Esophagus squamous epithelium (tissue), 5 donors: ENCODE results near the gene FRMD3. TPM values are rescaled to one million over a fixed set of nuclear protein-coding genes. Genes with fewer than 3 reads are reported as not detected.
A peak's percentile ranks its signal among the peaks of the same experiment; 100 is the strongest.

Source experiments
- DNase-seq: peaks from one replicate; lab custom pipeline; 2025; lab: John Stamatoyannopoulos, UW
- H3K27ac ChIP-seq, 4 donors: fragments of 200-600 bp; sonication (generic); one replicate each; pipeline ENCODE4 v1.5.1; 2016 to 2019; ENCODE audit warnings: mild to moderate bottlenecking in 1 of 4
- H3K27me3 ChIP-seq, 4 donors: fragments of 200-600 bp; sonication (generic); 1 replicate in 3 of 4; 2 replicates in 1 of 4; pipeline versions ENCODE4 v1.5.1 to v1.6.0; 2017 to 2021; ENCODE audit warnings: antibody characterized with exemption in 1 of 4
- H3K36me3 ChIP-seq, 3 donors: fragments of 200-600 bp; sonication (generic); one replicate each; pipeline ENCODE4 v1.5.1; 2016 to 2019
- H3K4me1 ChIP-seq, 3 donors: fragments of 200-600 bp; sonication (generic); one replicate each; pipeline ENCODE4 v1.5.1; 2017 to 2019
- H3K4me3 ChIP-seq, 4 donors: fragments of 200-600 bp; sonication (generic); 1 replicate in 3 of 4; 2 replicates in 1 of 4; pipeline ENCODE4 v1.5.1; 2016 to 2019; ENCODE audit warnings: mild to moderate bottlenecking in 2 of 4, moderate library complexity in 1 of 4
- H3K9me3 ChIP-seq, 3 donors: fragments of 200-600 bp; sonication (generic); one replicate each; pipeline ENCODE4 v1.5.1; 2016 to 2019
- CTCF ChIP-seq, 6 experiments: fragments of 450-650 bp in 4 of 6; fragments of 200-600 bp in 2 of 6; sonication (generic) in 2 of 6; IDR thresholded peaks; one replicate each; pipeline ENCODE4 v1.5.1; 2016 to 2019; ENCODE audit warnings: antibody characterized with exemption in 6 of 6, mild to moderate bottlenecking in 4 of 6, moderate library complexity in 4 of 6
- POLR2A ChIP-seq, 4 donors: fragments of 450-650 bp; IDR thresholded peaks; one replicate each; pipeline ENCODE4 v1.6.1; 2017; ENCODE audit warnings: antibody characterized with exemption in 4 of 4, mild to moderate bottlenecking in 4 of 4, moderate library complexity in 3 of 4
- WGBS, 2 donors: methylation state at CpG; one replicate each; pipeline ENCODE4 v1.1.5; 2018; 5-methylcytosine and 5-hydroxymethylcytosine counted together
- intact Hi-C: fragments of 100-400 bp; cut with DNase I; formaldehyde crosslinking; loops from one replicate; pipeline ENCODE4 v1.15.0; 2022
- total RNA-seq, 4 donors: library from RNA; depleted of rRNA; stranded (reverse); fragments of >200 nt; gene quantifications; one replicate each; pipeline ENCODE4 v1.1.0, GENCODE V29; 2016
- donor health status: DM: yes; HTN: yes; CAD: no.

FRMD3 gene
- total RNA-seq, 4 donors from 2014 or later = 0.27 to 6.9 (median 2.1) TPM

- Histone ChIP-seq H3K36me3 (no peaks in the 10 kb centered on the region), H3K27me3 (no peaks in the 10 kb centered on the region), H3K4me1 (peaks cover 0 to 18% (median 0%) of the 10 kb centered on the region in 3 donors), H3K4me3 (no peak overlapping the region), H3K9me3 (no peaks in the 10 kb centered on the region), H3K27ac (no peak overlapping the region)
- no peak for TF ChIP-seq CTCF (IDR thresholded peaks at IDR 0.05)
- no peak for TF ChIP-seq POLR2A (IDR thresholded peaks at IDR 0.05)
- DNase-seq = no peak
- 79 to 90% methylated on average over 2 to 6 of the region's 6 CpGs for WGBS, 2 donors
- intact Hi-C loops = no loop called here
Observed at GRCh38 chr9:83445703-83446265, 92.4 kb downstream of the FRMD3 start.

GRCh38 chr9:83444110-83444509 lies 94.1 kb downstream of the FRMD3 start:
- no peaks in the 10 kb centered on the region for H3K27me3 ChIP-seq
- 47 to 57% methylated on average over 4 of the region's 4 CpGs for WGBS, 2 donors
- H3K36me3 ChIP-seq = no peaks in the 10 kb centered on the region
- H3K4me1 ChIP-seq = peaks cover 0 to 18% (median 0%) of the 10 kb centered on the region in 3 donors
- DNase-seq = no peak
- H3K27ac ChIP-seq = no peak overlapping the region
- TF ChIP-seq CTCF (IDR thresholded peaks at IDR 0.05) (no peak), POLR2A (IDR thresholded peaks at IDR 0.05) (no peak)
- intact Hi-C loops = no loop called here
- no peaks in the 10 kb centered on the region for H3K9me3 ChIP-seq
- H3K4me3 ChIP-seq = no peak overlapping the region

GRCh38 chr9:83441390-83441789 lies 96.8 kb downstream of the FRMD3 start:
- no peak for DNase-seq

GRCh38 chr9:83440641-83441040 lies 97.6 kb downstream of the FRMD3 start:
- Histone ChIP-seq H3K27ac (no peak overlapping the region), H3K27me3 (no peaks in the 10 kb centered on the region), H3K9me3 (no peaks in the 10 kb centered on the region), H3K4me1 (peaks cover 0 to 11% (median 0%) of the 10 kb centered on the region in 3 donors), H3K36me3 (no peaks in the 10 kb centered on the region), H3K4me3 (no peak overlapping the region)
- DNase-seq = no peak
- 76 to 83% methylated on average over 4 to 5 of the region's 5 CpGs for WGBS, 2 donors
- intact Hi-C loops = no loop called here
- TF ChIP-seq POLR2A (IDR thresholded peaks at IDR 0.05) (no peak), CTCF (IDR thresholded peaks at IDR 0.05) (no peak)

More at GRCh38 chr9:83441390-83441789, 96.8 kb downstream of the FRMD3 start:
- TF ChIP-seq POLR2A (IDR thresholded peaks at IDR 0.05) = no peak
- no peak for TF ChIP-seq CTCF (IDR thresholded peaks at IDR 0.05)
- Histone ChIP-seq H3K27me3 (no peaks in the 10 kb centered on the region), H3K4me3 (no peak overlapping the region), H3K4me1 (peaks cover 0 to 11% (median 0%) of the 10 kb centered on the region in 3 donors), H3K36me3 (no peaks in the 10 kb centered on the region), H3K9me3 (no peaks in the 10 kb centered on the region), H3K27ac (peak overlapping the region in 1 of 4 donors; percentile 42)
- WGBS, 2 donors = 40 to 62% methylated on average over 3 of the region's 3 CpGs
- intact Hi-C loops = no loop called here

GRCh38 chr9:83435301-83435700 lies 102.9 kb downstream of the FRMD3 start:
- H3K27ac ChIP-seq = no peak overlapping the region

More at GRCh38 chr9:83435301-83435700, 102.9 kb downstream of the FRMD3 start:
- intact Hi-C loops = no loop called here
- 75 to 81% methylated on average over 4 of the region's 4 CpGs for WGBS, 2 donors
- no peaks in the 10 kb centered on the region for H3K27me3 ChIP-seq
- H3K4me3 ChIP-seq = no peak overlapping the region
- H3K9me3 ChIP-seq = no peaks in the 10 kb centered on the region
- no peak for TF ChIP-seq POLR2A (IDR thresholded peaks at IDR 0.05)
- TF ChIP-seq CTCF (IDR thresholded peaks at IDR 0.05) = no peak
- DNase-seq = no peak
- peaks cover 0 to 25% (median 0%) of the 10 kb centered on the region in 3 donors for H3K4me1 ChIP-seq
- H3K36me3 ChIP-seq = no peaks in the 10 kb centered on the region
